GM12891 (cell line): ENCODE data around the gene RASSF8.
A peak's percentile ranks its signal among the peaks of the same experiment; 100 is the strongest.

ENCODE experiments used
- DNase-seq: peaks from one replicate; pipeline ENCODE4 v3.0.0; 2011; ENCODE audit warnings: low spot score; ENCODE audit not compliant: insufficient read length
- FAIRE-seq: peaks from 2 replicates; lab custom pipeline; 2011; peaks lifted over from hg19 to GRCh38; lab: Jason Lieb, UNC
- PAX5 ChIP-seq: IDR thresholded peaks from 2 replicates; pipeline ENCODE4 v1.6.1; 2011; ENCODE audit warnings: low read length, moderate library complexity, mild to moderate bottlenecking; ENCODE audit not compliant: insufficient read depth, severe bottlenecking
- POLR2A ChIP-seq: IDR thresholded peaks from 2 replicates; pipeline ENCODE4 v1.6.1; 2011; ENCODE audit warnings: low read depth, low read length, control low read depth
- POLR2AphosphoS5 ChIP-seq: IDR thresholded peaks from 2 replicates; pipeline ENCODE4 v1.6.1; 2011; ENCODE audit warnings: low read depth, low read length, control low read depth
- POU2F2 ChIP-seq: IDR thresholded peaks from 2 replicates; pipeline ENCODE4 v1.6.1; 2011; ENCODE audit warnings: low read depth, mild to moderate bottlenecking, control low read depth, low read length, moderate library complexity
- SPI1 ChIP-seq: IDR thresholded peaks from 2 replicates; pipeline ENCODE4 v1.6.1; 2011; ENCODE audit warnings: low read depth, low read length, control low read depth
- TAF1 ChIP-seq: IDR thresholded peaks from 2 replicates; pipeline ENCODE4 v1.6.1; 2011; ENCODE audit warnings: low read depth, low read length, control low read depth

RASSF8 gene

GRCh38 chr12:25986180-25986579, 27.7 kb downstream of the RASSF8 start:
- TF ChIP-seq POLR2A (no peak), PAX5 (no peak), POLR2AphosphoS5 (no peak), TAF1 (no peak), SPI1 (no peak), POU2F2 (no peak)
- no peak for DNase-seq
- FAIRE-seq = no peak

DNA sequence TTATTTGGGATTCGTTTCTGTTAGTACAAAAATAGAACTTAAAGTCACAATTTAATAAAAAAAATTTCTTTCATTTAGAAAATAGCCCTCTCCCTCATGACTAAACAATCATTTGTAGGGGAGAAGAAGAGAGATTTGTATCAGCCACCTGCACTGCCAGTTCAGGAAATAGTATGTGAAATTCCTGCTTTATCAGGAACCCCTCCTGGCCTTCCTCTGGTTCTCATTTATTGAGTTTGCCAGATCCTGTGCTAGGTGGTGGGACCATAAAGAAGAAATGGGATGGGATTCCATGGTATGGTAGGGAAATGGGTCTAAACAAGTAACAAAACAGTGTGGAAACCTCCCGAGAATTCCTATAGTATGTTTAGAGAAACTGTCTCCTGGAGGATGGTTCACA, 30.0 kb downstream of the RASSF8 start:
- TF ChIP-seq POLR2A = no peak
- no peak for TF ChIP-seq SPI1
- no peak for TF ChIP-seq POLR2AphosphoS5
- no peak for FAIRE-seq
- no peak for DNase-seq

- no peak for DNase-seq
- TF ChIP-seq POLR2A = no peak
- no peak for TF ChIP-seq POLR2AphosphoS5
- TF ChIP-seq POU2F2 = no peak
- FAIRE-seq = no peak
These were observed 32.0 kb downstream of the RASSF8 start for GRCh38 chr12:25990495-25990894.

DNA sequence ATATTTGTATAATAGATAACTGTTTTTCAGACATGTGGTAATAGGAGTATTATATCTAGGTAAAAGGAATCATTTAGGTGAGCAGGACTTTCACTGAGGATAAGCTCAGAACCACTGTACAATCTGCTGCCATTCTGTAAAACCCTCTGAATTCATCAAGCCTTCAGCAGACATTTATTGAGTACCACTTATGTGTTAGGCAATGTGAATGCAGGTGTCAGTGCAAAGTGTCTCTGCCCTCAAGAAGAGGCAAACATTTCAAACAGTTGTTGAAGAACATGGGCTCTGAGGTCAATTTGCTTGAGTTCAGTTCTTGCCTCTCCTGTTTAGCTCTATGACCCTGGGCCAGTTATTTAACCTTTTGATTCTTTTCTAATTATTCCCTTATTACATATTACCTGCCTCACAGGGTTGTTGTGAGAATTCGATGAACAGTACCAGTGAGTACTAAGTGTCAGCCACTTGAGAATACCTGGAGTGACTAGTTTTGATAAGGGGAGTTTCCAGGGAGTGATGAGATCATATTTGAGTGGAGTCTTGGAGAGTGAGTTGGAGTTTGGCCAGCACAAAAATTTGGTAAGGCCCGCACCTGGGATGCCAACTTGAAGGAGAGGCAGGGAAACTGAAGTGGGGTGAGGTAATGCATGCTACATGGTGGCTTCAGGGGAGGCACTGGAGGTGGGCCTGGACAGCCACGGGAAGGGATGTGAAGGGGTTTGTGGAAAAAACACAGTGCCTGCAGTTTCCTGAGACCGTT, 33.7 kb downstream of the RASSF8 start:
- TF ChIP-seq POLR2A (no peak), TAF1 (no peak), POU2F2 (no peak), PAX5 (no peak), SPI1 (no peak), POLR2AphosphoS5 (no peak)
- no peak for DNase-seq
- FAIRE-seq = no peak

DNA sequence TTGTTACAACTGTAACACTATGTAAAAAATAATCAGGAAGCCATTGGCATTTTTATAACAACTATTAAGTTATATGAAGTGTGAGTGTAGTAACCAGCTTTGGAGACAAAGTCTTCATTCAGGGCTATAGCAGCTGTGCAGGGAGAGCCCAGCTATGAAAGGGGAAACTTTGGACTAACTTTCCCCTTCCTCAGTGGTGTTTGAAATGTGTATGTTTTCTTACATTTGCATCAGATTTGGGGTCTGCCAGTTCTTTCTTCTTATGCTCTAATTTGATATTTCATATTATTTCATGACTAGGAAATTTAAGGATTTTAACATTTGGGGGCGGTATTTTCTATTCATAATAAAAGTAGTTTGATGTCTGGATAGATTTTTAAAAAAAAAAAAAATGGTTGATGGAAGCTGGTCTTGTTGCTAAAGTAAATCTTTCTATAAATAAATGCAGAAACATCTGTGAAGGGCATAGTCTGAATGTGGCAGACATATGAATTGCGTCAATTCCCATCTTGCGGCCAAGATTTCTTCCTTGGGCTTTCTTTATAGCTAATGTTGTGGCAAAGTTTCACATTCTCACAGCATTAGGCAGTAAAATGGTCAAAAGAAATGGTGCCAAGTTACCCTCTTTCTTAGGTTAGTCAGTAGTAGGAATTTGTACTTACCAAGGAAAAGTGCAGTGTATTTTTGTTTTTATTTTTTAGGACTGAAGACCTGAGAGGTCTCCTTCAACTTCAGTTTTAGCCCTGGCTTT, 35.6 kb downstream of the RASSF8 start:
- DNase-seq (no peak), FAIRE-seq (no peak)
- TF ChIP-seq POLR2AphosphoS5 = no peak
- no peak for TF ChIP-seq POU2F2
- TF ChIP-seq SPI1 = no peak
- no peak for TF ChIP-seq PAX5
- TF ChIP-seq TAF1 = no peak
- no peak for TF ChIP-seq POLR2A

GRCh38 chr12:25994901-25995625, 36.6 kb downstream of the RASSF8 start:
- DNase-seq = no peak
- TF ChIP-seq POLR2AphosphoS5 (no peak), TAF1 (no peak), POU2F2 (no peak), SPI1 (no peak)
- no peak for FAIRE-seq

DNA sequence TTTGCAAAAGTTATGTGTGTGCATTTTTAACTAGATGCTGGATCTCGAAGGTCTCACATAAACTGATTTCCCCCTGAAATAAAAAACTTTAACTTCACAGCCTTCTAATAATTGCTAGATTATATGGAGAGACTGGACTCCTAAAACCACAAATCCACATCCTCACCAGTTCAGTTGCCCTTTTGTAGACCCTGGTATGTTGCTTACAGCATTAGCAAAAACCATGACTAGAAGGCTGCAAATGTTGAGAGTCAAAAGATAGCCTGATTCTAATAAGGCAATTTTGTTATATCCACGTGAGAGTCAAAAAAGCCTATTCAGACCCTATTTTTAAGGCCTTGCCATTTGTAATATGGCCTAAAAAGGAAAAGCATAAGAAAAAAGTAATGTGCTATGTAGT, 37.4 kb downstream of the RASSF8 start:
- DNase-seq (no peak), FAIRE-seq (no peak)

DNA sequence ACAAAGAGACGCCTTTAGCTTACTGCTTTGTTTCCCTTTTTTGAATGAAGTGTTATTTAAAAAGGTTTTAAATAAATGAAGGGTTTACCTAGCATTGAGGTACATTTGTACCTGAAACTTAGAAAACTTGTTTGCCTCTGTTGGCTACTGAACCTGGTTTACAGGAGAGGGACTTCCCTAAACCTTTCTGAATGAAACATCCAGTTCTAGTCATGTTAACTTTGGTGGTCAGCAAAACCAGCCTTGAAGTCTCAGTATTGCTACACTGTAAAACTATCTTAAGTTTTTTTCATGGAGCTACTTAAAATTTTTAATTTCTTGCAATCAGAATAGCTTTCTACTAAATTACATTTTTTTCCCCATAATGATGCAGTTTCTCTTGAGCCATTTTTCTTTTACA, 38.2 kb downstream of the RASSF8 start:
- no peak for FAIRE-seq
- no peak for TF ChIP-seq POLR2A
- no peak for TF ChIP-seq POU2F2
- TF ChIP-seq PAX5 = no peak
- TF ChIP-seq SPI1 = peak; percentile 34
- TF ChIP-seq TAF1 = no peak
- no peak for TF ChIP-seq POLR2AphosphoS5
- DNase-seq = no peak

More for the DNA sequence above, 37.4 kb downstream of the RASSF8 start:
- no peak for TF ChIP-seq POU2F2
- no peak for TF ChIP-seq POLR2A
- TF ChIP-seq TAF1 = no peak
- no peak for TF ChIP-seq PAX5
- TF ChIP-seq POLR2AphosphoS5 = no peak
- TF ChIP-seq SPI1 = no peak

DNA sequence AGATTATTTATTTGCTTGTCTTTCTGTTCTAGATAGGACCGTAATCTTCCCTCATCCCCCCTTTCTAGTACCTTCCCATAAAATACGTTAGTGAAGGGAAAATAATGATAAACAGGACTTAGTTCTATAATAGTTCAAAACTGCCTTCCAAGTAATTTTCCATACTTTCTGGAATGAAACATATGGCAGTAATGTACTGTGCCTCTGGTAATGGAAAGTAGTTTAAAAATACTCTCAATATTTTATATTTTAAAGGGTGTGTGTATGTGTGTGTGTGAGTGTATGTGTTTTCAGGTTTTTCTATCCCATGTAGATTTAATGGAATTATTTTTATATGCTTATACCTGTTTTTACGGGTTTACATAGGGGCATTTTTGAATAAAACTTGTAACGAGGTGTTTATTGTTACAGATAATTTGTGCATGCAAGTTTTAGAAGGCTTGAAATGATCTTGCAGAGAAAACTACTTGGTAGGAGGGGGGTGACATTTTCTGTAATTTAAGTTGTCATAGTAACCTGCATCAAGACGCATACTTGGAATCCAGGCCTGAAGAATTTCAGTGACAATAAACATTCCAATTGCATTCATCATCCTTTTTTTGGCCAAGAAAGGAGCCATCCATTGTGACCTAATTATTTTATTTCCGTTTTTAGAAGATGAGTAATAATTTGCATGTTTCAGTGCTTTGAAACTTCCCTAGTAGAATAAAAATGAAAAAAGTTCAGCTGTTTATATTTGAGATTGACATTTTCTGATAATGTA, 38.9 kb downstream of the RASSF8 start:
- DNase-seq = no peak
- no peak for FAIRE-seq
- no peak for TF ChIP-seq POLR2AphosphoS5

DNA sequence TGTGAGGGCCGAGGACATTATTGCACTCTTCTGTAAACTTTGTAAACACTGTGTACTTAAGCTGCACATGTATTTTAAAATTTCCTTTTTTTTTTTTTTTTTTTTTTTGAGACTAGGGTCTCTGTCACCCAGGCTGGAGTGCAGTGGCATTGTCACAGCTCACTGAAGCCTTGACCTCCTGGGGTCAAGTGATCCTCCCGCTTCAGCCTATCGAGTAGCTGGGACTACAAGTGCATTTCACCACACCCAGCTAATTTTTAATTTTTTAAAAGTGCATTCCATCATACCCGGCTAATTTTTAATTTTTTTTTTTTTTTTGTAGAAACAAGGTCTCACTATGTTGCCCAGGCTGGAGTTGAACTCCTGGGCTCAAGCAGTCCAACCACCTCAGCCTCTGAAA, 42.4 kb downstream of the RASSF8 start:
- TF ChIP-seq POU2F2 (no peak), TAF1 (no peak), SPI1 (no peak), PAX5 (no peak), POLR2A (no peak), POLR2AphosphoS5 (no peak)
- no peak for FAIRE-seq
- DNase-seq = no peak
